NOMO-1 (cell line): ENCODE data around the gene EIPR1.
A peak's percentile ranks its signal among the peaks of the same experiment; 100 is the strongest.

Source experiments
- DNase-seq, 2 experiments: peaks; one replicate each; lab custom pipeline; 2025; ENCODE audit not compliant: unreplicated experiment in 2 of 2; lab: John Stamatoyannopoulos, UW

The EIPR1 gene

DNA sequence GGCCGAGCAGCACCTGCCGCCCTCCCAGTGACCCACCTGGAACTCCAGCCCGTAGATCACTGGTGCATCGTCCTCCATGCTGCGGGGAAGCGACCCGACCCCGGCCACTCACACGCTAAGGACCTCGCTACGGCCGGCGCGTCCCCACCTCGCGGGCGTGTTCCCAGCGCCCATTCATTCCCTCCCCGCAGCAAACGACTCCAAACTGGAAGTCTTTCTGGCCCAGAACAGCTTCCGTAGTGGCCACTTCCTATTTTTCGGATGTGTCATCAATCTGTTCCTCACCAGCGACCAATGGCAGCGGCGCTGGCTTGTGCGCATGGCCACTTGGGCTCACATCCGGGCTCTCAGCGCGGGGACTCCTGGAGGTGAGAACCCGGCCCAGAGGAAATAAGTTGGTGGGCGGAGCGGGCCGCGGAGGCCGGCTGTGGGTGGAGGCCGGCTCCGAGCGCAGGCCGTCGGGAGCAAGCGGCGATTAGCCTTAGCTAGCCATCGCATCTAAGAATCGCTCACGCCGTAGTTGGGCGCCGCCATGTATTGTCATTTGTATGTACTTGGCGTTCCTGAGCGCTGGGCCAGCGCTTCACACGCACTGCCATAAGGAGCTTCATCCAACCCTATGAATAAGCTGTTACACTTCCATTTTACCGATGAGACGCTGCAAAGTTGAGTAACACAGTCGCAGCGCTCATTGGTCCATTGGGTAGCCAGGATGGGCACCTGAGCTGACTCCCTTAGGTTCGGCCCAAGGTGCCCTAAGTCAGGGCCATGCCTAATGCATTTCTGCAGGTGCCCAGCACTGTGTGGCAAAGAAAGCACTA is at the start of gene EIPR1:
TSS of gene EIPR1 (minus strand) at position 207 of the 821 bp plus-strand sequence. CDS start at position 78, 129 bp downstream.
- peak; percentile 97 for DNase-seq

DNA sequence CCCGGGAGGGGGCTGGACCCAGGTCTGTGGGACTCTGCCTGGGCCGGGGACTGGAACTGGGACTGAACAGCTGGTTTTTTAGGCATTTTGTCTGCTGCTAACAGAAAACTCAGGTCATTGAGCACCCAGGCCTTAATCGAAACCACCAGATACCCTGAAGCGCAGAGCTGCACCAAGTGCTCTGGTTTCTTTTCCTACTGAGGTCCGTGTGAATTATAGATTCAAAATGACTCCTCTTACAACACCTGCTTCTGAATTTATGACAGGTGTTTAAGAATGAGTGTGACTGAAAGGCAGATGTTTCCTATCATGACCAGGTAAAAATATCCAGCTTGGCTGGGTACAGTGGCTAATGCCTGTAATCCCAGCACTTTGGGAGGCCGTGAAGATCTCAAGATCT is 49.7 kb upstream of the EIPR1 start:
- DNase-seq, result no peak

DNA sequence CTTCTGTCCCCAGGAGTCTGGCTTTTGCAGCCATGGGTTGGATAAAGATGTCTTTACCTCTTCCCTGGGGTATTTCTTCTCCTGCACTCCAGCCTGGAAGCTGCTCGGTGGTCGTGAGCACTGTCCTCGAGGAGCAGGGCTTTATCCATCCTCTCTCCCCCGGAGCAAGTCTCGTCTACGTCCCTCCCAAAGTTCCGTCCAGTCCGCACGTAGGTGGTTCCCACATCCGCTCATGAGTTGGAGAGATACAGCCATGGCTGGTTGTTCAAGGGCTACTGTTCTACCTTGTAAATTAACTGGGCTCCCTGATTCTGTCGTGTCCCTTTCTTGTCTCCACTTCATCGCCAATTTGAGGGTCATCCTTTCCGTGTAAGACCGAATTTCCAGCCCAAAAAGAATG is 49.0 kb upstream of the EIPR1 start:
- no peak for DNase-seq

DNA sequence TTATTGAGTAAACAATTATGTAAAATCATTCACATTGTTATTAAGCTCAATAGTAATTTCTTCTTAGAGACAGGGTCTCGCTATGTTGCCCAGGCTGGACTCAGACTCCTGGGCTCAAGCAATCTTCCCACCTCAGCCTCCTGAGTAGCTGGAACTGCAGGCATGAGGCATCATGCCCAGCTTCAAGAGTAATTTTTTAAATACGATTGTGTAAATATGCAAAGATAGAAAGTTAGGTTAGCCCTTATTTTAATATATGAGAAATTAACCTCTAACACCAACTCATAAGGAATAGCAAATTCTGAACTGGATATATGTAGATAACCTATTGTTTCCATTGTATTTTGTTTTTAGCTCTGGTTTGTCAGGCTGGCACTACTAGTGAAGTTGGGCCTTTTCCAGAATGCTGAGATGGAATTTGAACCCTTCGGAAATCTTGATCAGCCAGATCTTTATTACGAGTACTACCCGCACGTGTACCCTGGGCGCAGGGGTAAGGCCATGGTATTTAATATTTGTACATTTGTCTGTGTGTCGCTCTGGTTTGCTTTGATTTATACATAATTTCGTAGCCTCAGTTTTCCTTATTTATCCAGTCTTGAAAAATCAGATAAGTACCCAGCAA is 46.7 kb upstream of the EIPR1 start:
- DNase-seq, result no peak

DNA sequence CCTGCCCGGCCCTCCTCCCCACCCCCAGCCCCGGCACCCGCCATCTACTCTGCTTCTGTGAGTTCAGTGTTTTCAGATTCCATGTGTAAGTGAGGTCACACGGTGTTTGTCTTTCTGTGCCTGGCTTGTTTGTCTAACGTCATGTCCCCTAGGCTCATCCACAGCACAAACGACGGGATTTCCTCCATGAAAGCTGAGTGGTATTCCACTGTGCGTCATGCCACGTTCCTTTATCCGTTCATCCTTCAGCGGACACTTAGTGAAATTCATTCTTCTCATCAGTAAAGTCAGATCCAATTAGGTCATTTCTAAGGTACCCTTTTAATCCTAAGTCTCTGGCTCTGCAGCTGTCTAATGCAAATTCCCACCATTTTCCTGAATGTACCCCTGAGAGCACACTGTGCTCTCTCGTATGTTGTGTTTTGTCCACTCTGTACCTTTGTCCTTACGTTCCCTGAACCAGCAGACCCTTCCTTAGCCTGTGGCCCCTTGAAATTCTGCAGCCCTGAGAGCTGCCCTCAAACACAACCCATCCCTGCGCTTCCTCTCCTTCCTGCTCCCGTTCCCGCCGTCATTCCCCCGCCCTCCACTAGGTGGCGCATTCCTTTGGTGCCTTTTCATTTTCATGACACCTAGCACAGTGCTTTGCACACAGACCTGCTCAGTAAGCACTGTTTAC is 46.0 kb upstream of the EIPR1 start:
- peak; percentile 33 to 42 for DNase-seq

DNA sequence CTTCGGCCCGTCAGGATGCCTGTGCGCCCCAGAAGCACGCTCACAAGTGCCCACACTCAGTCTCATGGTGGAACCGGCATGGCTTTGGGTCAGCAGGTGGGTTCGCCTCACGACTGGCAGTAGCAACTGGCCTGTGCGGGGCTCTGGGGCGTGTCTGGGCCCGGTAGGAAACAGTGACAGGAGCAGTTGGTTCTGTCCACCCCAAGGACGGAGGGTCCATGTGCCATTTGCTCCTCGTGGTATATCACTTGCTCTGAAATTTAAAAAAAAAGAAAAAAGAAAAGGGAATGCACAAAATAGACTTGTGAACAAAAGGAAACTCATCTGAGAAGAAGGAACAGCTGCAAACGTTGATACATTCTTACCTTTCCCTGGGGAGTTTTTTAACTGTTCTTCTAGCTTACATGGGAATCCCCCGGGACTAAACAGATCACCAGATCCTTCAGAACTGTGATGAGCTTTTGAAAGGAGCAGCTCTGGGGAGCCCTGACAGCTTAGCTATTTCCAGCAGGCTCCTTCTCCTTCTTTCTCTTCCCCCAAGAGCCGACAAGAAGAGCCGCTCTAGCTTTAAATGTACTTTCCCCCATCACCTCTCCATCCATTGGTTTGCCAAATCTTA is 44.7 kb upstream of the EIPR1 start:
- DNase-seq, result no peak

DNA sequence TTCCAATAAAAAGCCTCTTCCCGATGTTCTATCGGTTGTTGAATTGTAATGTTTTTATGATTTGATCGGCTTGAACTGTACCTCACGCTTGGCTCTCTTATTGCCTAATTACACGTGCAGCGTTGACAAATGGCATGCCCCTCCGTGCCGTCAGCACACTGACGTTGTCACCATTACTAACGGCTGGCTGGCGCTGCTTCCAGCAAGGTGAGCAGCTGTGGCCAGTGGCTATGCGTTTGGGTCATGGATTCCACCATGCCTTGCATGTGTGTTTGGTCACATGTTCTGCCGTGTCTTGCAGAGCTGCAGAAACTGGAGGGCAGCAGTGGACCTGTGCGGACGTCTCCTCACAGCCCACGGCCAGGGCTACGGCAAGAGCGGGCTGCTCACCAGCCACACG is 44.0 kb upstream of the EIPR1 start:
- no peak for DNase-seq

DNA sequence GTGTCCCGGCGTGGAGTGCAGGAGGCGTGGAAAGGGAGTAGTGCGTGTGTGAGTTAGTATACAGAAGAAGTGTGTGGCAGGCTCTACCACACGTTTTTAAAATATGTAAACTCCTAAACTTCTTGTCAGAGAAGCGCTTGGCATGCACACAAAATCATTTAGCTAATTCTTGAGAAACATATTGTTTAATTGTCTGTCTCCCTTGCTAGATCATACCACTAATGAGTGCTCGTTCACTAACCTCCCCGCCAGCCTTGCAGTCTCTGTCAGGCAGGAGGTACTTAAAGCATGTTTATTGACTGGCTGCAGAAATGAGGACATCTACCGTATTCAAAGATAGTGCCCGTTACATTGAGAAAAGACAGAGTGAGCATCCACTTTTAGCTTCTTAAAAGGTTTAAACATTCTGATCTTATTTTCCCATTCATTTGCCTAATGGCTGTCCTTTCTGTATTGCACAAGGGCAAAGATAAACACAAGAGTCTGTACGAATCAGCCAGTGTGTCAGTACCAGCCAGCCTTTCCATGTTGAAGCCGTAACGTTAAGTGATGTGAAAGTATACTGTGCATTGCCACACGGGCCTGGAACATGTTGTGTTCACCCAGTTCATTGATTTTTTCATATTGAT is 43.3 kb upstream of the EIPR1 start:
- no peak for DNase-seq

DNA sequence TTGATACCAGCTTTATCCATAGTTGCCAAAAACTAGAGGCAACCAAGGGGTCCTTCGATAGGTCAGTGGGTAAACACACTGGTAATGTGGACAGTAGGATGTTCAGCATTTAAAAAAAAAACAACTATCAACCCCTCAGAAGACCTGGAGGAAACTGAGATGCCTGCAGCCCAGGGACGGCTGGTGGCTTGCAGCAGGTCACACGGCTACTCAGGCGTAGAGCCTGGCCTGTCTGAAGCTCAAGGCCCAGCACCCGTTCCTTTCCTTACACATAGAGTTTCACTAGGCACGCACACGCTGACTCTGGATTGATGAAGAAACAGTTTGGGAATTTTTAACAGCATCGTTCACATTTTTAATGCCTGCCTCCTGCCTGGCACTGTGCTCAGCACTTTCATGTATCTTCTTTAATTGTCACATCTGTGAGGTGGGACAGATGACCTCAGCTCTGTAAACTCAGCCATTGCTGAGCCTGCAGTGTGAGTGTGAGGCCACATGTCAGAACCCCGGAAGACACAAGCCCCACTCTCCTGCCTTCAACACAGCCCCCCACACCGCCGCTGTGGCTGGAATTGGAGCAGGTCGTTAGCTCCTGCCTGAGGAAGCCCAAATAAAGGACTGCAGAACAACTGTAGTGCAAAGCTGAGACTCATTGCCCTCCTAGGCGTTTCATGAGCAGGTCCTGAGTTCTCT is 42.6 kb upstream of the EIPR1 start:
- DNase-seq, result no peak

DNA sequence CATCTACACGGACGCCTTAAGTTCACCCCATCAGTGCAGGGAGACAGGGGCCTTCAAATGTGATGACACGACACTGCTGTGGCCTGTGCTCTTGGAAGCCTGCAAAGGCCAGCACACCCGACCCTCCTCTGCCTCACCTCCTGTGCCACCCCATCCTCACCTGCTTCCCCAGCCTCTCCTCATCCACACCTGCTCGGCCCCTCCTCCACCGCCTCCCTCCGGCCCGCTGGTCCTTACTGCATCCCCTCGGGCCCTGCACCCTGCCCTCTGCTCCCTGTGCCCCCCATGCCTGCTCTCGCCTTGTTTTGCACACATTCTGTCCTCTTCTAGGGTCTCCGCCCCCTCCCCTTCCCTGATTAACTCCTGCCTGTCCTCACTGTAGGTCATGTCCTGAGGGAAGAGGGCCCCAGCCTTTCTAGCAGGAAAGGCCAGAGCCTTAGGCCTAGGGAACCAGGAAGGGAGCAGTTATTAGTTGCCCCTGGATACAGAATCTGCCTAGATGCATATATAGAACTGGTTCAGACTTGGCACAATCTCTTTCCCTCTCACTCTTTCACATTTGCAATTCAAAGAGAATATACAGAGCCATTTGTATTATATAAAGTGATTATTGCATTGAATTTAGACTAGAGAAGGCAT is 41.3 kb upstream of the EIPR1 start:
- DNase-seq, result no peak

DNA sequence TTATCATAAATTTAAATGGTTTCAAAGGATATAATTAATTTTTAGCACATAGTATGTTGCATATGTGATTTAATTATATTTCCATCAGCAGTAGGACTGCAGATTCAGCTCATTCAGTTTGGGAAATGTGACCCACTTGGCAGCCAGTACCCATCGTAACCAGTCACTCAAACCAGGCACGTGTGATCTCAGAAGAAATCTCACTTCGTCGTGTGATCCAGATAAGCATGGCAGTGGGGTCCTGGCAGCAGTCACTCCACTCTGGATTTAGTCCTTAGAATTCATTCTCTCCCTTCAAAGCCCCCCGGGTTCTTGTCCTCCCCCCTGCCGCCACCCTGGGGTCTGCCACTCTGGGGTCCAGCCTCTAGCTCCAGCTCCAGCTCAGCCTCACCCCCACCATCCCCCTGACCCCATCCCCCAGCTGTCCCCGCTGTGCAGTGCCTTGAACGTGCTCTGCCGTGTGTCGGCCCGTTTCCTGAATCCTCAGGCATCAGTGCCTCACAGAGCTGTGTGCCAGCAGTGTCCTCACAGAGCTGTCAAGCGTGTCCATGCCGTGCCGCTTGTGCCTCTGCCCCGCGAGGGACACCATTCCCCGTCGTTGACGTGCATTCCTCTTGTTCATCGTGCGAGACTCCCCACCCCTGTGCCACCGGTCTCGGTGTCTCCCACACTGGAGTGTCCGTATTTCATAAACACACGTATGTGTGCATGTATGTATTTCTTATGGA is 36.7 kb upstream of the EIPR1 start:
- DNase-seq, result no peak

DNA sequence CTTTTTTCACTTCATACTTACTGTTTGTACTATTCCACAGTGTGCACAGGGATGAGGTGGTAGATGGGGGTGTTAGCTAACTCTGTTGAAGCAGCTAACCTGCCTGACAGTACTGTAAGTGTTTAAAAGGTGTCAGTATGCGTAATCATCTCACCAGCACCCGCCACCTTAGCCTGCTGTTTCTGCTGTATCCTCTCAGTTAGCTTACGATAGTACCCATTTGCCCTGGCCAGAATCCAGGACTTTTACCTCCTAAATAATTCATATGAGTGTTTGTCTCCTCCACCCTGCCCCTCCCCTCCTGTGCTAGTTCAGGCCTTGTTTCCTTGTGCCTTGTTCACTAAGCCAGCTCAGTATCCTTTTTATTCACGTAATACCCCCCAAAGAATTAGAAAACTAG is 36.1 kb upstream of the EIPR1 start:
- DNase-seq, result no peak

DNA sequence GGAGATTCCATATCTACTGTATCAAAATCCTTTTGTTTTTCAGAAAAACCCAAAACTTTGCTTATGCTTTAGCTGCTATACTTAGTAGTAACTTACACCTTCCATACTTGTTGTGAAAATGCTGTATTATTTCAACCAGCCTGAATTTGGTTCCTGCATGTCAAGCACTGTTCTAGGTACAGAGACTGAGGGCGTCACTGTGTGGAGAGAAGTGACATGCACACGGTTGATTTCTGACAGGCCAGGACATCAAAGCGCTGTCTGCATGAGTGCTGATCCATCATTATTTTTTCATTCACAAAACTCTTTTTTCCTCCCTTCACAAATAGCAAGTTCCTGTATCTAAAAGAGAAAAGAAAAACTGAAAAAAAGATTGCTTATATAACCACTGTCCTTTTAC is 33.5 kb upstream of the EIPR1 start:
- DNase-seq, result no peak

DNA sequence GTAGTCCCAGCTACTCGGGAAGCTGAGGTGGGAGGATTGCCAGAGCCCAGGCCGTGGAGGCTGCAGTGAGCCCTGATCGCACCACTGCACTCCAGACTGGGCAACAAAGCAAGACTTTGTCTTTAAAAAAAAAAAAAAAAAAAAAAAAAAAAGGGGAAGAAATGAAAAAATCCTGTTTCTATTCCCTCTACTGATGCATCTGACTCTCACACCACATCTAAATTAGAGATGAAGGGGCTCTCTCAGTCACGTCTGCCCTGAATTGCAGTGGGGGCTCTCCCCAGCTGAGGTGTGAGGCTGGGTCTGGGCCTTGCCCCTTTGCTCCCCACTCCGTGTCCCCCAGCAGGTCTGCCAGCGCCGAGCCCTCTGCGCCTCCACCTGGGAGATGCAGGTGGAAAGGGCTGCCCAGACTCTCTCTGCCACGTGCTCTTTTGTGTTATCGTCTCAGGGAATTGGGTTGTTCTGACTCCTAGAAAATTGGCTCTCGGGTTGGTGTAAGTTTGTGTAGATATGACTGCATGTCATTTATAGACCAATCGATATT is 32.1 kb upstream of the EIPR1 start:
- peak in 1 of 2 experiments; percentile 4 for DNase-seq

DNA sequence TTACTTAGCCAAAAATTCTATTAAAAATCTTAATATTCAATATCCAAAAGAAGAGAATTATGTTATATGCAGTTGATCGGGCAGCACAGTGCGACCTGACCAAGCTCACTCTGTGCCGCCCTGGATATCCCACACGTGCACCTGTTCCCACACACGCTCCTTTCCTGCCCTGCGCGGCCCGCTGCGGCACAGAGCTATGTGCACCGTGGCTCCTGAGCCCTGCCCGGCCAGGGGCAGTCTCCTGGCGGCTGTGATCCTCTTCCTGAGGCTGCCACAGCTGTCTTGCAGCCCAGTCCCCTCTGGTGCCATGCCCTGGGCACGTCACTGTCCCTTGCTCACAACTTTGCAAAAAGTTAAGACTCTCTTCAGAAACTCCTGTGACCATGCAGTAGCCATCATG is 31.2 kb upstream of the EIPR1 start:
- no peak for DNase-seq

DNA sequence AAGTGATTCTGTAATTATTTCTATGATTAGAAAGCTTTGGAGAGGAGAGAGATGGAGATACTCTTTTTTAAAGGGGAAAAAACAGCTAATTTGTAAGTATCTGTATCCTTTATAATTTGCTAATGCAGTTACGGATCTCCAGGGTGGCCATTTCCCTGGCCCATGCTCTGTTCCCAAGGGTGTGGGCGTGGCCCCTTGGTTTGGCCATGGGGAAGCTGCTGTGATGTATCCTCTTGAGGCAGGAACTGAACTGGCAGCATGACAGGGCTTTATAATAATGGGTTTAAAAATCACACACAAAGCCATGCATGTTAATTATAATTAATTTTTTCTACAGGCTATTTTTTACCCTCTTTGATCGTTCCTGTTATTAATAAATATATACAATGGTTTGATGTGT is 28.9 kb upstream of the EIPR1 start:
- DNase-seq, result no peak

DNA sequence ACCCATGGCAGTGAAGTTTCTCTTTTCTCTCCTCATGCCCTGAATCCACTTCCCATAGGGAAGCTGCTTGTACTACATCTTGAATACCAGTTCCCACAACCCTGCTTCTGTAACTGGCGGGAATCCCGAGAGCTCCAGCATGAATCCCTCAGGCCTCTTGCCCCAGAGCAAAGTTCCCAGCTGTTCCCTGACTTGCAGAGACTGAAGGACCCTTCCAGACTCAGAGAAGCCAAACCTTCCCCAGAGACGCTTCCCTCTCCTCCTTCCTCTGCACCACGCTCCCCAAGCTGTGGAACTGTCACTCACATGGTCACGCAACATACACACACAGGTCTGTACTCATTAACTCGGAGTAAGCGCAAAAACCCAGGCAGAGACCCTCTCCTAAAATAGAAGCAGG is 28.3 kb upstream of the EIPR1 start:
- no peak for DNase-seq

DNA sequence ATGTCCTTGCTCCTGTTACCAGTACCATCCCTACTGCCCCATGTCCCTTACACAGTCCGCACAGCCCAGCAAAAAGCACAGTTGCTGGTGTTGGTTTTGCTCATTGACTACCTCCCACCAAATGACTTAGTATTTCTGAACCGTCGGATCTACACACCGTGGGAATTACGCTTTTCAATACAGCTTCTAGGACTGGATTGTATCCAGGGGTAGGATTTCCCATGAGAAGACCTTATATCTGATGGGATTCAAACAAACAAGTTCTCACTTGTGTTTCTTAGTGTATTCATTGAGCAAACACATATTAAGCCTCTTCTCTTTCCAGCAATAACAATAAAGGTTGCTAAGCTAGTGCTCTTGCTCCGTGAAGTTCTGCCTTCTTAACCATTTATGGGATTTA is 27.7 kb upstream of the EIPR1 start:
- DNase-seq, result no peak

DNA sequence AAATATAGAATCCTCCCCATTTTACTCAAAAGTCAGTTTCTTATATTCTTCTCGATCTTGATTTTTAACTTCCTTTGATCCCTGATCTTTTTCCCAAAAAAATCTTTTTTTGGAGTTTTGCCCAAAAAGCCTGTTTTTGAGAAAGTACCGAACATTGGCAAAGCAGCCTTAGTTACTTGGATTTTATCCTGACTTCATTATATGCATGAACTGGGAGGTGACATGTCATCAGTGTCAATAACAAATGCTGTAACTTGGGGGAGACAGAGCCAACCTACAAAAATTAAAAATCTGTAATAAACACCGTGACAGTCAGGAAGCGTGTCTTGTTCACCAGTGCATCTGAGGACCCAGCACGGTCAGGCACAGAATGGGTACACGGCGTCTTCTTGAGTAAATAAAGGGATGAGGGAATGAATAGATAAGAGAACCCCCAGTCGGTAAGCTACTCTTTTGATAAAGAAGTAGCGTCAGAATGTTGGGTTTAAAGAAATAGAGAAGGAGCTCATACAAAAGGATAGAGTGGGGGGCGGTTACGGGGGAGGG is 26.8 kb upstream of the EIPR1 start:
- DNase-seq, result no peak
